ENCODE measurements around the gene TLE7.
A peak's percentile ranks its signal among the peaks of the same experiment; 100 is the strongest.

The TLE7 gene

DNA sequence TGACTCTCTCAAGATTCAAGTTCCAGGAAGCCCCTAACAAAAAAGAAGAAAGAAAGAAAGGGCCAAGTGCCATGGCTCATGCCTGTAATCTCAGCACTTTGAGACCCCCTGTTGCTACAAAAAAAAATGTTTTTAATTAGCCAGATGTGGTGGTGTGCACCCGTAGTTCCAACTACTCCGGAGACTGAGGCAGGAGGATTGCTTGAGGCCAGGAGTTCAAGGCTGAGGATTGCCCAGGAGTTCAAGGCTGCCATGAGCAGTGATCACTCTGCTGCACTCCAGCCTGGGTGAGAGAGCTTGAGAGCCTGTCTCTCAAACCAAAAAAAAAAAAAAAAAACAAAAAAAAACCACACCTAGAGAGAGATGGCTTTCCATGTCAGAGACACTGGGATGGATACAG is 18.8 kb downstream of the TLE7 start:
- Histone ChIP-seq H3K79me2 (ENCODE audit: low read length) (no peaks in the 10 kb centered on the region), H3K4me1 (ENCODE audit: low read length) (no peaks in the 10 kb centered on the region), H3K36me3 (replicated peaks; ENCODE audit: low read depth, low read length) (no peaks in the 10 kb centered on the region), H3K9me3 (ENCODE audit: insufficient read depth, low read length) (no peaks in the 10 kb centered on the region), H3K4me3 (ENCODE audit: low read length) (no peak overlapping the region), H4K20me1 (ENCODE audit: insufficient read depth, low read length) (no peaks in the 10 kb centered on the region), H2AFZ (ENCODE audit: low read depth, low read length) (no peak overlapping the region), H3K27me3 (ENCODE audit: low read depth, low read length) (peaks cover 14% of the 10 kb centered on the region), H3K9ac (ENCODE audit: low read length) (no peak overlapping the region), H3K27ac (ENCODE audit: low read length) (no peak overlapping the region), H3K4me2 (ENCODE audit: low read length) (no peak overlapping the region)
- TF ChIP-seq CTCF (IDR thresholded peaks at IDR 0.05; ENCODE audit: low read depth, low read length) (no peak), EZH2phosphoT487 (IDR thresholded peaks at IDR 0.05; ENCODE audit: low read depth) (no peak)

DNA sequence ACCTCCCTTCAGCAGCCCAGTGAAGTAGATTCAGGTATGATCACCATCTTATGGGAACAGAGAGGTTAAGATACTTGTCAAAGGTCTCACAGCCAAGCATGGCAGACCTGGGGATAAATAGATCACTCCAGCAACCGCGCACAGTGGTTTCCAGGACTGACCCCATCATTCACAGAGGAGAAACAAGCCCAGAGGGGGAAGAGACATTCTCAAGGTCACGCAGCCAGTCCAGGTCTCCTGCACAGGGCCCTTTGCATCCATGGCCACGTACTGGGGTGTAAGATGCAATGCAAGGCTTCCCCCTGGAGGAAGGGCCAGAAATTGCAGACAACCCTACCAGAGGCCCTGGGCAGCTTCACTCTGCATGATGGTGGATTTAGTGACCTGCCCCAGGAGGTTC is 19.9 kb downstream of the TLE7 start:
- H3K36me3 ChIP-seq (replicated peaks; ENCODE audit: low read depth, low read length), result no peaks in the 10 kb centered on the region
- TF ChIP-seq CTCF (IDR thresholded peaks at IDR 0.05; ENCODE audit: low read depth, low read length) (peak; percentile 42), EZH2phosphoT487 (IDR thresholded peaks at IDR 0.05; ENCODE audit: low read depth) (no peak)
- H3K27ac ChIP-seq (ENCODE audit: low read length), result no peak overlapping the region
- H3K4me2 ChIP-seq (ENCODE audit: low read length), result no peak overlapping the region
- no peaks in the 10 kb centered on the region for H3K9me3 ChIP-seq (ENCODE audit: insufficient read depth, low read length)
- peaks cover 21% of the 10 kb centered on the region for H3K27me3 ChIP-seq (ENCODE audit: low read depth, low read length)
- no peak overlapping the region for H2AFZ ChIP-seq (ENCODE audit: low read depth, low read length)
- H3K4me1 ChIP-seq (ENCODE audit: low read length), result no peaks in the 10 kb centered on the region
- H3K4me3 ChIP-seq (ENCODE audit: low read length), result no peak overlapping the region
- no peak overlapping the region for H3K9ac ChIP-seq (ENCODE audit: low read length)
- no peaks in the 10 kb centered on the region for H4K20me1 ChIP-seq (ENCODE audit: insufficient read depth, low read length)
- H3K79me2 ChIP-seq (ENCODE audit: low read length), result no peaks in the 10 kb centered on the region

DNA sequence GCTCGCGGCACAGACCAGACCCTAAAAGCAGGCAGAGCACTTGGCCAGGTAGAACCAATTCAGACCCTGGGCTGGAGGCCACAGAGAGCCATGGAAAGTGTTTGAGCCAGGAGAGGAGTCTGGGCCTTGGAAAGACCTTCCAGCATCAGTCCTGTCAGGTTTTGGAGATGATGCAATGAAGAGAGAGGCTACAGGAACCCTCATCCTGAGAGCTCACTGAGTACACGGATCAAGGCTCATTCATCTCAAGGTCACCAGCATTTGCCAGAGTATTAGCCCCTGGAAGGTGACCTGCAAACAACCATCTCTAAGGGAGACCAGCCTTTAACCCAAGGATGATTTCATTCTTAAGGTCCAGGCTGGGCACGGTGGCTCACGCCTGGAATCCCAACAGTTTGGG is 27.8 kb downstream of the TLE7 start:
- Histone ChIP-seq H4K20me1 (ENCODE audit: insufficient read depth, low read length) (no peaks in the 10 kb centered on the region), H3K27ac (ENCODE audit: low read length) (no peak overlapping the region), H3K9ac (ENCODE audit: low read length) (no peak overlapping the region), H2AFZ (ENCODE audit: low read depth, low read length) (no peak overlapping the region), H3K9me3 (ENCODE audit: insufficient read depth, low read length) (no peaks in the 10 kb centered on the region), H3K79me2 (ENCODE audit: low read length) (no peaks in the 10 kb centered on the region), H3K36me3 (replicated peaks; ENCODE audit: low read depth, low read length) (no peaks in the 10 kb centered on the region), H3K4me2 (ENCODE audit: low read length) (no peak overlapping the region), H3K4me3 (ENCODE audit: low read length) (no peak overlapping the region), H3K4me1 (ENCODE audit: low read length) (peaks cover 8% of the 10 kb centered on the region; the same call in 1 of the 2 replicates), H3K27me3 (ENCODE audit: low read depth, low read length) (peaks cover 43% of the 10 kb centered on the region)
- no peak for TF ChIP-seq CTCF (IDR thresholded peaks at IDR 0.05; ENCODE audit: low read depth, low read length)
- no peak for TF ChIP-seq EZH2phosphoT487 (IDR thresholded peaks at IDR 0.05; ENCODE audit: low read depth)

DNA sequence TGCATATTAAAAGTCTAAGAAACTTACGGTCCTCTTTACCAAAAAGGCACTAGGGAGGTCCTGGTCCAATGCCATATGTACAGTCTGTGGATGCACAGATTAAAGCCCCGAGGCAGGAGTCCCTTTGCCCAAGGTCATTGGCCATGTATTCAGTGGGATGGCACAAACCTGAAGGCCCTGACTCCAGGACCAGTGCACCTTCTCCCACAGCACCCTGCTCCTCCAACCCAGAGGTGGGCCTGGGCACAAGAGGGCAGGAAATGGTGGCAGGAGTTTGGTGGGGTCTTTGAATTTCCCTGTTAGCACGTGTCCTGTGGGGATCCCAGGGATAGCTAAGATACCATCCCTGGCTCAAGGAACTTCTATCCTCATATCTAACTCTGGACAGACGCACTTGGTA is 28.5 kb downstream of the TLE7 start:
- H3K4me2 ChIP-seq (ENCODE audit: low read length), result peak overlapping the region; percentile 97
- no peaks in the 10 kb centered on the region for H3K79me2 ChIP-seq (ENCODE audit: low read length)
- no peaks in the 10 kb centered on the region for H3K9me3 ChIP-seq (ENCODE audit: insufficient read depth, low read length)
- no peak overlapping the region for H3K27ac ChIP-seq (ENCODE audit: low read length)
- no peaks in the 10 kb centered on the region for H3K36me3 ChIP-seq (replicated peaks; ENCODE audit: low read depth, low read length)
- H3K4me1 ChIP-seq (ENCODE audit: low read length), result peaks cover 8% of the 10 kb centered on the region; the same call in 1 of the 2 replicates
- H3K27me3 ChIP-seq (ENCODE audit: low read depth, low read length), result peaks cover 38% of the 10 kb centered on the region
- H3K4me3 ChIP-seq (ENCODE audit: low read length), result no peak overlapping the region
- H4K20me1 ChIP-seq (ENCODE audit: insufficient read depth, low read length), result no peaks in the 10 kb centered on the region
- TF ChIP-seq EZH2phosphoT487 (IDR thresholded peaks at IDR 0.05; ENCODE audit: low read depth) (no peak), CTCF (IDR thresholded peaks at IDR 0.05; ENCODE audit: low read depth, low read length) (no peak)
- H2AFZ ChIP-seq (ENCODE audit: low read depth, low read length), result peak overlapping the region; percentile 89; the same call in 1 of the 2 replicates
- H3K9ac ChIP-seq (ENCODE audit: low read length), result no peak overlapping the region
